A549 (cell line): ENCODE results near the gene CENPM. TPM values are rescaled to one million over a fixed set of nuclear protein-coding genes. Genes with fewer than 3 reads are reported as not detected.

ENCODE experiments used
- ATAC-seq, 2 experiments: fragments of 200-7000 bp in 1 of 2; fragments of >200 bp in 1 of 2; cut with Nextera tagmentation in 1 of 2; cut with Tn5 transposase in 1 of 2; 3 replicates each; pipeline versions ENCODE4 v1.8.0 to v1.9.1; 2018 to 2020; ENCODE audit warnings: mild to moderate bottlenecking in 1 of 2, moderate library complexity in 1 of 2
- CTCF ChIA-PET: fragments of 300-600 bp; sonication (Branson Sonifier 250); formaldehyde crosslinking; extraction: SDS; loops from one replicate; lab custom pipeline; 2021; ENCODE audit warnings: antibody characterized with exemption, inconsistent platforms; lab: Yijun Ruan, JAX
- POLR2A ChIA-PET: fragments of 350-600 bp; formaldehyde crosslinking; extraction: SDS; loops from one replicate; lab custom pipeline; 2021; ENCODE audit warnings: antibody characterized with exemption, inconsistent platforms; lab: Yijun Ruan, JAX
- DNase-seq, 2 experiments: peaks; one replicate each; pipeline versions ENCODE4 v3.0.0 to v3.0.0-alpha.2; 2011 to 2016; ENCODE audit warnings: low read depth in 1 of 2, low spot score in 1 of 2
- FAIRE-seq: peaks from 2 replicates; lab custom pipeline; 2011; peaks lifted over from hg19 to GRCh38; lab: Jason Lieb, UNC
- H3K27ac ChIP-seq, 2 experiments: fragments of >200 bp; sonication (Bioruptor Twin); formaldehyde crosslinking; 3 replicates each; pipeline ENCODE4 v1.5.1; 2016 to 2017
- H3K4me1 ChIP-seq: fragments of >200 bp; sonication (Bioruptor Twin); formaldehyde crosslinking; 3 replicates; pipeline ENCODE4 v1.6.1; 2016
- H3K4me2 ChIP-seq: fragments of >200 bp; sonication (Bioruptor Twin); formaldehyde crosslinking; 3 replicates; pipeline ENCODE4 v1.6.1; 2016
- H3K4me3 ChIP-seq: fragments of >200 bp; sonication (Bioruptor Twin); formaldehyde crosslinking; 3 replicates; pipeline ENCODE4 v1.5.1; 2016
- H3K9me3 ChIP-seq: fragments of >200 bp; sonication (Bioruptor Twin); formaldehyde crosslinking; 3 replicates; pipeline ENCODE4 v1.6.1; 2016
- ATOH8 ChIP-seq: fragments of 250-450 bp; sonication (Bioruptor Pico); IDR thresholded peaks from 2 replicates; pipeline ENCODE4 v1.5.0; 2020; ENCODE audit warnings: low read depth, mild to moderate bottlenecking, moderate library complexity
- EHF ChIP-seq: fragments of 250-450 bp; sonication (Bioruptor Pico); IDR thresholded peaks from 2 replicates; pipeline ENCODE4 v1.5.0; 2020; ENCODE audit warnings: mild to moderate bottlenecking
- EHMT2 ChIP-seq: fragments of 200-600 bp; sonication (generic); IDR thresholded peaks from 2 replicates; pipeline ENCODE4 v1.6.1; 2016; ENCODE audit warnings: antibody characterized with exemption, low read depth, mild to moderate bottlenecking, moderate library complexity
- ESRRA ChIP-seq: fragments of 150-350 bp; IDR thresholded peaks from 2 replicates; pipeline ENCODE4 v1.6.1; 2014; ENCODE audit warnings: mild to moderate bottlenecking, low read length, borderline replicate concordance
- FOSB ChIP-seq: fragments of 250-450 bp; sonication (Bioruptor Pico); IDR thresholded peaks from 2 replicates; pipeline ENCODE4 v1.5.0; 2020; ENCODE audit warnings: mild to moderate bottlenecking, moderate library complexity
- FOXS1 ChIP-seq: fragments of 250-450 bp; sonication (Bioruptor Pico); IDR thresholded peaks from 2 replicates; pipeline ENCODE4 v1.5.0; 2020; ENCODE audit warnings: mild to moderate bottlenecking, moderate library complexity
- HDAC2 ChIP-seq: fragments of 200-600 bp; sonication (generic); IDR thresholded peaks from 2 replicates; pipeline ENCODE4 v1.6.1; 2016
- HMGXB4 ChIP-seq: fragments of 250-450 bp; sonication (Bioruptor Pico); IDR thresholded peaks from 2 replicates; pipeline ENCODE4 v1.5.0; 2021; ENCODE audit warnings: mild to moderate bottlenecking, moderate library complexity, borderline replicate concordance
- JUN ChIP-seq, 2 experiments: fragments of >200 bp; sonication (Bioruptor Twin); formaldehyde crosslinking; IDR thresholded peaks; 2 replicates in 1 of 2; 3 replicates in 1 of 2; pipeline ENCODE4 v1.6.1; 2016 to 2017
- KDM1A ChIP-seq: fragments of 200-600 bp; sonication (generic); IDR thresholded peaks from 2 replicates; pipeline ENCODE4 v1.6.1; 2016; ENCODE audit warnings: low read depth, mild to moderate bottlenecking
- MAFK ChIP-seq: fragments of 450-650 bp; IDR thresholded peaks from 2 replicates; pipeline ENCODE4 v1.6.1; 2014; ENCODE audit not compliant: partially characterized antibody
- MAX ChIP-seq: IDR thresholded peaks from 2 replicates; pipeline ENCODE4 v1.6.1; 2012
- MYC ChIP-seq: IDR thresholded peaks from 2 replicates; pipeline ENCODE4 v1.6.1; 2012; ENCODE audit warnings: mild to moderate bottlenecking, inconsistent platforms, low read length, improper control_type of control experiment, borderline replicate concordance
- NFE2L2 ChIP-seq: fragments of 150-350 bp; conservative IDR thresholded peaks from 2 replicates; pipeline ENCODE4 v1.6.1; 2014; ENCODE audit warnings: low read length
- NR3C1 ChIP-seq: fragments of >200 bp; sonication (Bioruptor Twin); formaldehyde crosslinking; IDR thresholded peaks from 3 replicates; pipeline ENCODE4 v1.6.1; 2017
- PBX3 ChIP-seq: IDR thresholded peaks from 2 replicates; pipeline ENCODE4 v1.6.1; 2012
- RARB ChIP-seq: fragments of 250-450 bp; sonication (Bioruptor Pico); IDR thresholded peaks from 2 replicates; pipeline ENCODE4 v1.8.0; 2021; ENCODE audit warnings: mild to moderate bottlenecking, moderate library complexity
- REST ChIP-seq: fragments of 200-600 bp; sonication (generic); IDR thresholded peaks from 2 replicates; pipeline ENCODE4 v1.6.1; 2016; ENCODE audit warnings: antibody characterized with exemption, mild to moderate bottlenecking, moderate library complexity
- RFX5 ChIP-seq: fragments of 450-650 bp; IDR thresholded peaks from 2 replicates; pipeline ENCODE4 v1.7.1; 2014; ENCODE audit warnings: antibody characterized with exemption, mild to moderate bottlenecking, moderate library complexity
- RNF2 ChIP-seq: fragments of 200-600 bp; sonication (generic); IDR thresholded peaks from 2 replicates; pipeline ENCODE4 v1.6.1; 2016; ENCODE audit warnings: low read depth, mild to moderate bottlenecking, antibody characterized with exemption, moderate library complexity, borderline replicate concordance
- SMC3 ChIP-seq: fragments of >200 bp; sonication (Bioruptor Twin); formaldehyde crosslinking; IDR thresholded peaks from 3 replicates; pipeline ENCODE4 v1.6.1; 2018; ENCODE audit warnings: inconsistent platforms
- SREBF2 ChIP-seq: fragments of 450-650 bp; IDR thresholded peaks from 2 replicates; pipeline ENCODE4 v1.6.1; 2014; ENCODE audit warnings: mild to moderate bottlenecking, moderate library complexity
- USF2 ChIP-seq: fragments of 450-650 bp; IDR thresholded peaks from 2 replicates; pipeline ENCODE4 v1.6.1; 2014; ENCODE audit warnings: antibody characterized with exemption
- ZSCAN20 ChIP-seq: fragments of 250-450 bp; sonication (Bioruptor Pico); IDR thresholded peaks from 2 replicates; pipeline ENCODE4 v1.8.0; 2022; ENCODE audit warnings: mild to moderate bottlenecking, moderate library complexity
- WGBS: methylation state at CpG from one replicate; pipeline ENCODE4 v1.1.6; 2017; ENCODE audit errors: missing lambda C conversion rate; 5-methylcytosine and 5-hydroxymethylcytosine counted together
- polyA plus RNA-seq, 4 experiments: library from polyadenylated mRNA; depleted of rRNA in 3 of 4; stranded (reverse); fragments of >200 nt; fragmentation: RNase III in 1 of 4; extraction: RNeasy Plus Mini Kit Qiagen cat#74134 plus additional on column Dnase treatment in 1 of 4; gene quantifications; 2 replicates in 3 of 4; 3 replicates in 1 of 4; pipeline ENCODE4 v1.2.3, GENCODE V29; 2011 to 2017

Gene CENPM
- polyA plus RNA-seq, 2 of the 4 experiments (the other 2 are of a cell fraction): 22.3 to 40.1 TPM

GRCh38 chr22:41913040-41913719 is 33.8 kb downstream of the CENPM start (continued):
- TF ChIP-seq ESRRA (no peak), FOXS1 (CRISPR knock-in tag) (no peak), ATOH8 (no peak), ZSCAN20 (CRISPR knock-in tag) (no peak), KDM1A (no peak), FOSB (CRISPR knock-in tag) (no peak), RFX5 (no peak)

- Histone ChIP-seq H3K9me3 (no peaks in the 10 kb centered on the region), H3K27ac (no peak overlapping the region), H3K4me1 (no peaks in the 10 kb centered on the region; the same call in 2 of the 3 replicates), H3K4me3 (no peak overlapping the region), H3K4me2 (no peak overlapping the region)
- CTCF ChIA-PET: interaction anchor here (1.2 kb wide), 1 partner anchor 14 kb away, joined by 7 read pairs; the partner anchor contains the start of gene TNFRSF13C
- TF ChIP-seq ATOH8: no peak
- TF ChIP-seq EHF (CRISPR knock-in tag): no peak
- TF ChIP-seq SREBF2: no peak
- no peak for TF ChIP-seq PBX3
- TF ChIP-seq MYC: no peak
- TF ChIP-seq REST: no peak
- no peak for TF ChIP-seq EHMT2
- TF ChIP-seq JUN (IDR thresholded peaks at IDR 0.05): no peak
- no peak for TF ChIP-seq ESRRA
- POLR2A ChIA-PET: no interaction called here
- WGBS: 95% methylated on average over 4 of the region's 9 CpGs
- ATAC-seq (no peak), FAIRE-seq (no peak), DNase-seq (no peak)
These were observed 34.5 kb downstream of the CENPM start for GRCh38 chr22:41912338-41913039.

GRCh38 chr22:41911001-41911611 is 35.8 kb downstream of the CENPM start:
- H3K4me1 ChIP-seq: no peaks in the 10 kb centered on the region; the same call in 2 of the 3 replicates
- TF ChIP-seq KDM1A (no peak), FOXS1 (CRISPR knock-in tag) (no peak), USF2 (no peak), MAFK (no peak), NFE2L2 (no peak), HDAC2 (no peak), SMC3 (no peak), RARB (CRISPR knock-in tag) (no peak), RNF2 (no peak), MAX (no peak), HMGXB4 (no peak), FOSB (CRISPR knock-in tag) (no peak), NR3C1 (no peak)
- CTCF ChIA-PET: interaction anchor here (1.2 kb wide), 1 partner anchor 15 kb away, joined by 7 read pairs; the partner anchor contains the start of gene TNFRSF13C
- no peak overlapping the region for H3K4me3 ChIP-seq
- ATAC-seq: no peak
- DNase-seq: no peak
- WGBS: 82% methylated on average over 12 of the region's 37 CpGs
- H3K27ac ChIP-seq: no peak overlapping the region
- H3K9me3 ChIP-seq: no peaks in the 10 kb centered on the region
- no peak overlapping the region for H3K4me2 ChIP-seq
- FAIRE-seq: no peak
- POLR2A ChIA-PET: no interaction called here
